A549 (cell line): ENCODE results near the gene SOX18.

Experiments
- CHD2 ChIP-seq: fragments of 150-350 bp; IDR thresholded peaks from 2 replicates; pipeline ENCODE4 v1.6.1; 2014; ENCODE audit warnings: low read length; ENCODE audit not compliant: partially characterized antibody
- CHD4 ChIP-seq: fragments of 200-600 bp; sonication (generic); IDR thresholded peaks from 2 replicates; pipeline ENCODE4 v1.6.1; 2016; ENCODE audit warnings: antibody characterized with exemption, mild to moderate bottlenecking, borderline replicate concordance
- JUNB ChIP-seq: fragments of >200 bp; sonication (Bioruptor Twin); formaldehyde crosslinking; IDR thresholded peaks from 2 replicates; pipeline ENCODE4 v1.6.1; 2016
- MAZ ChIP-seq: fragments of 150-350 bp; IDR thresholded peaks from 2 replicates; pipeline ENCODE4 v1.6.1; 2014; ENCODE audit warnings: antibody characterized with exemption, low read depth, low read length, borderline replicate concordance
- MYC ChIP-seq: IDR thresholded peaks from 2 replicates; pipeline ENCODE4 v1.6.1; 2012; ENCODE audit warnings: mild to moderate bottlenecking, inconsistent platforms, low read length, improper control_type of control experiment, borderline replicate concordance
- TF ChIP-seq, protein P1 (sequence below): fragments of >200 bp; sonication (Bioruptor Twin); formaldehyde crosslinking; IDR thresholded peaks from 3 replicates; pipeline ENCODE4 v1.5.1; 2016
- TF ChIP-seq, protein P2 (sequence below): IDR thresholded peaks from 2 replicates; pipeline ENCODE4 v1.6.1; 2012

DNA sequence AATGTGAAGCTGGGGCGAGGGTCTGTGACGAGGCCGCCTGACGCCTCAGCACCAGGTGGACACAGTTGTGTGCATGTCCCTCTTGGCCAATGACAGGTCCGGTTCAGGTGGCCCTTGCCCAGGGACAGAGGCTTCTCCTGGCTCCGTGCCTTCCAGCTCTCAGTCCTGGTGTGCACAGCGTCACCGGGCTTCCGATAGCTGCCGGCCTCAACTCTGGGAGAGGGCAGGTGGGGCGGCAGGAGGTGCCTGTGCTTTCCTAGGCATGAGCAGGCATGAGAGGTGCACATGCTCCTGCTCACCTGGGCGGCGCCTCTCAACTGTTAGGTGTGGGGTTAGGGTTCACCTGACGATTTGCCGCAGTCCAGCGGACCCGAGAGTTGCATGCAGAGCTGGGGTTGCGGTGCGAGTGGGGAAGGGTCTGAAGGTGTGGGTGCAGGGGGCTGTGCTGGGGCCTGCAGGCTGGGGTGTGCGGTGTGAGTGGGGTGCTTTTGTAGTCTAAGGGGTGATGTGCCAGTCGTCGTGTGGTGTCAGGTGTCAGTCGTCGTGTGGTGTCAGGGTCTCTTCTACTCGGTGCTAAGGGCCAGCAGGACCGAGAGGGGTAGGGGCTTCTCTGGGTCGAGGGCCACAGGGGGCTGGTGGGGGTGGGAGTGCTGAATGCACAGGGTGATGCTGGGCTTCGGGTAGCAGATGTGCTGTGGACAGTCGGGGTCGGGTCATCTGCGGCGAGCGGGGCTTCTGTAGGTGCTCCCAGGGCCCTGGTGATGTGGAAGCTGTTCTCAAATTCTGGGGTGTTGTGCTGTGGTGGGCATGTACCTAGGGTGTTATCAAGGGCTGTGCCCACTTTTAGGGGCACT, 3.8 kb upstream of the SOX18 start:
- TF ChIP-seq MAZ (no peak), MYC (no peak), JUNB (no peak), CHD2 (no peak), CHD4 (no peak)
- TF ChIP-seq, protein P1, sequence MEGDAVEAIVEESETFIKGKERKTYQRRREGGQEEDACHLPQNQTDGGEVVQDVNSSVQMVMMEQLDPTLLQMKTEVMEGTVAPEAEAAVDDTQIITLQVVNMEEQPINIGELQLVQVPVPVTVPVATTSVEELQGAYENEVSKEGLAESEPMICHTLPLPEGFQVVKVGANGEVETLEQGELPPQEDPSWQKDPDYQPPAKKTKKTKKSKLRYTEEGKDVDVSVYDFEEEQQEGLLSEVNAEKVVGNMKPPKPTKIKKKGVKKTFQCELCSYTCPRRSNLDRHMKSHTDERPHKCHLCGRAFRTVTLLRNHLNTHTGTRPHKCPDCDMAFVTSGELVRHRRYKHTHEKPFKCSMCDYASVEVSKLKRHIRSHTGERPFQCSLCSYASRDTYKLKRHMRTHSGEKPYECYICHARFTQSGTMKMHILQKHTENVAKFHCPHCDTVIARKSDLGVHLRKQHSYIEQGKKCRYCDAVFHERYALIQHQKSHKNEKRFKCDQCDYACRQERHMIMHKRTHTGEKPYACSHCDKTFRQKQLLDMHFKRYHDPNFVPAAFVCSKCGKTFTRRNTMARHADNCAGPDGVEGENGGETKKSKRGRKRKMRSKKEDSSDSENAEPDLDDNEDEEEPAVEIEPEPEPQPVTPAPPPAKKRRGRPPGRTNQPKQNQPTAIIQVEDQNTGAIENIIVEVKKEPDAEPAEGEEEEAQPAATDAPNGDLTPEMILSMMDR, result no peak
- TF ChIP-seq, protein P2, sequence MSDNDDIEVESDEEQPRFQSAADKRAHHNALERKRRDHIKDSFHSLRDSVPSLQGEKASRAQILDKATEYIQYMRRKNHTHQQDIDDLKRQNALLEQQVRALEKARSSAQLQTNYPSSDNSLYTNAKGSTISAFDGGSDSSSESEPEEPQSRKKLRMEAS, result no peak
